H1 (cell line): ENCODE data around the gene DUOXA1. TPM values are rescaled to one million over a fixed set of nuclear protein-coding genes. Genes with fewer than 3 reads are reported as not detected.
A peak's percentile ranks its signal among the peaks of the same experiment; 100 is the strongest.

Experiments used
- CTCF ChIA-PET: fragments of 300-600 bp; sonication (Branson Sonifier 250); formaldehyde crosslinking; loops from one replicate; lab custom pipeline; 2021; ENCODE audit not compliant: partially characterized antibody; lab: Charles Lee
- POLR2A ChIA-PET: fragments of 300-600 bp; sonication (Branson Sonifier 250); formaldehyde crosslinking; loops from one replicate; lab custom pipeline; 2021; ENCODE audit warnings: inconsistent platforms; ENCODE audit not compliant: partially characterized antibody; lab: Charles Lee
- DNase-seq, 2 experiments: peaks; one replicate each; pipeline versions ENCODE4 v3.0.0 to v3.0.0-alpha.2; 2010 to 2022; ENCODE audit warnings: low spot score in 2 of 2, low read depth in 1 of 2, mixed read lengths in 1 of 2
- FAIRE-seq: peaks from 2 replicates; lab custom pipeline; 2011; peaks lifted over from hg19 to GRCh38; lab: Jason Lieb, UNC
- H2AFZ ChIP-seq: 2 replicates; pipeline ENCODE4 v1.8.1; 2012; ENCODE audit warnings: low read length, inconsistent platforms
- H2AK5ac ChIP-seq: 2 replicates; pipeline ENCODE4 v1.6.1; 2013; ENCODE audit warnings: low read depth, low read length
- H2BK120ac ChIP-seq: replicated peaks from 2 replicates; pipeline ENCODE3; 2013; ENCODE audit warnings: low read depth, low read length, inconsistent platforms
- H2BK12ac ChIP-seq: 2 replicates; pipeline ENCODE4 v1.6.1; 2013; ENCODE audit warnings: low read depth, low read length
- H2BK15ac ChIP-seq: 2 replicates; pipeline ENCODE4 v1.6.1; 2013; ENCODE audit warnings: low read length
- H2BK20ac ChIP-seq: 2 replicates; pipeline ENCODE4 v1.6.1; 2013; ENCODE audit warnings: low read length
- H2BK5ac ChIP-seq: 2 replicates; pipeline ENCODE4 v1.6.1; 2013; ENCODE audit warnings: low read depth, low read length
- H3K14ac ChIP-seq: 2 replicates; pipeline ENCODE4 v1.6.1; 2013; ENCODE audit warnings: inconsistent platforms; ENCODE audit not compliant: insufficient read length
- H3K18ac ChIP-seq: 2 replicates; pipeline ENCODE4 v1.6.1; 2013; ENCODE audit warnings: low read length; ENCODE audit errors: extremely low read depth
- H3K23ac ChIP-seq: 2 replicates; pipeline ENCODE4 v1.6.1; 2013; ENCODE audit warnings: inconsistent platforms; ENCODE audit not compliant: insufficient read length
- H3K23me2 ChIP-seq: 2 replicates; pipeline ENCODE4 v1.6.1; 2013; ENCODE audit warnings: low read depth, low read length
- H3K27ac ChIP-seq: 2 replicates; pipeline ENCODE4 v1.6.1; 2011; ENCODE audit warnings: low read depth, low read length, inconsistent platforms
- H3K27me3 ChIP-seq, 4 experiments: replicated peaks in 1 of 4; 1 replicate in 1 of 4; 2 replicates in 3 of 4; pipeline versions ENCODE4 v1.6.1 to v1.8.1; 2011 to 2013; ENCODE audit warnings: low read length in 3 of 4, mild to moderate bottlenecking in 3 of 4, inconsistent platforms in 2 of 4, mixed read lengths in 2 of 4, moderate library complexity in 1 of 4; ENCODE audit not compliant: control insufficient read depth in 3 of 4, insufficient read depth in 3 of 4; ENCODE audit errors: extremely low read depth in 1 of 4
- H3K36me3 ChIP-seq, 4 experiments: 2 replicates each; pipeline versions ENCODE4 v1.6.1 to v1.8.1; 2011 to 2013; ENCODE audit warnings: mild to moderate bottlenecking in 4 of 4, low read length in 3 of 4, moderate library complexity in 2 of 4, control low read depth in 1 of 4, inconsistent platforms in 1 of 4; ENCODE audit not compliant: insufficient read depth in 4 of 4, control insufficient read depth in 2 of 4
- H3K4ac ChIP-seq: replicated peaks from 2 replicates; pipeline ENCODE3; 2013; ENCODE audit warnings: low read length, low read depth, mixed read lengths, inconsistent platforms; ENCODE audit not compliant: insufficient read length
- H3K4me1 ChIP-seq, 4 experiments: replicated peaks in 1 of 4; 1 replicate in 1 of 4; 2 replicates in 3 of 4; pipeline versions ENCODE4 v1.6.1 to v1.8.1; 2011 to 2013; ENCODE audit warnings: low read length in 3 of 4, inconsistent platforms in 2 of 4, mixed read lengths in 1 of 4; ENCODE audit not compliant: insufficient read depth in 4 of 4, control insufficient read depth in 3 of 4
- H3K4me2 ChIP-seq, 2 experiments: 2 replicates each; pipeline versions ENCODE4 v1.6.1 to v1.8.1; 2011 to 2013; ENCODE audit warnings: low read depth in 2 of 2, low read length in 2 of 2, control low read depth in 1 of 2, inconsistent platforms in 1 of 2, mild to moderate bottlenecking in 1 of 2; ENCODE audit not compliant: insufficient read depth in 1 of 2
- H3K4me3 ChIP-seq, 4 experiments: fragments of 200-600, 300-600 bp in 1 of 4; sonication (generic), shearing (Covaris generic), sonication (Bioruptor Twin) in 1 of 4; 2 replicates each; pipeline versions ENCODE4 v1.5.1 to v1.8.1; 2011 to 2016; ENCODE audit warnings: low read length in 4 of 4, low read depth in 3 of 4, control low read depth in 2 of 4, inconsistent platforms in 2 of 4, mild to moderate bottlenecking in 2 of 4, mixed read lengths in 1 of 4, moderate library complexity in 1 of 4; ENCODE audit not compliant: insufficient read depth in 2 of 4; ENCODE audit errors: extremely low read depth in 1 of 4
- H3K56ac ChIP-seq: replicated peaks from 2 replicates; pipeline ENCODE3; 2013; ENCODE audit warnings: low read depth, mild to moderate bottlenecking, mixed read lengths, low read length, inconsistent platforms; ENCODE audit not compliant: insufficient read length
- H3K79me1 ChIP-seq: 2 replicates; pipeline ENCODE4 v1.6.1; 2013; ENCODE audit warnings: low read depth, low read length, control low read depth
- H3K79me2 ChIP-seq, 2 experiments: 2 replicates each; pipeline versions ENCODE4 v1.6.1 to v1.8.1; 2012 to 2013; ENCODE audit warnings: low read length in 2 of 2, mild to moderate bottlenecking in 2 of 2, inconsistent platforms in 1 of 2; ENCODE audit not compliant: insufficient read depth in 2 of 2, control insufficient read depth in 1 of 2
- H3K9ac ChIP-seq, 4 experiments: replicated peaks in 1 of 4; 1 replicate in 1 of 4; 2 replicates in 3 of 4; pipeline versions ENCODE4 v1.6.1 to v1.8.1; 2011 to 2013; ENCODE audit warnings: low read depth in 3 of 4, low read length in 3 of 4, control low read depth in 2 of 4, mild to moderate bottlenecking in 2 of 4, moderate library complexity in 2 of 4, inconsistent platforms in 1 of 4; ENCODE audit errors: extremely low read depth in 1 of 4
- H3K9me3 ChIP-seq, 2 experiments: 2 replicates each; pipeline versions ENCODE4 v1.6.1 to v1.8.1; 2012 to 2013; ENCODE audit warnings: mild to moderate bottlenecking in 2 of 2, moderate library complexity in 2 of 2, control low read depth in 1 of 2, inconsistent platforms in 1 of 2, low read depth in 1 of 2, low read length in 1 of 2, mixed read lengths in 1 of 2; ENCODE audit not compliant: insufficient read depth in 2 of 2
- H4K20me1 ChIP-seq, 2 experiments: replicated peaks in 1 of 2; 2 replicates each; pipeline versions ENCODE3 to v1.8.1; 2011 to 2013; ENCODE audit warnings: inconsistent platforms in 2 of 2, low read length in 2 of 2, mild to moderate bottlenecking in 1 of 2; ENCODE audit not compliant: insufficient read depth in 2 of 2, control insufficient read depth in 1 of 2
- H4K5ac ChIP-seq: 2 replicates; pipeline ENCODE4 v1.6.1; 2013; ENCODE audit warnings: low read length, low read depth, mixed read lengths, inconsistent platforms; ENCODE audit not compliant: insufficient read length
- H4K8ac ChIP-seq: 2 replicates; pipeline ENCODE4 v1.8.0; 2013; ENCODE audit warnings: mild to moderate bottlenecking, moderate library complexity, low read length, inconsistent platforms; ENCODE audit not compliant: insufficient read depth; ENCODE audit errors: extremely low read depth
- H4K91ac ChIP-seq: replicated peaks from 2 replicates; pipeline ENCODE3; 2013; ENCODE audit warnings: low read length, mixed read lengths, inconsistent platforms; ENCODE audit not compliant: insufficient read length
- CREB1 ChIP-seq: IDR thresholded peaks from 2 replicates; pipeline ENCODE4 v1.6.1; 2012; ENCODE audit warnings: inconsistent platforms
- JUND ChIP-seq: IDR thresholded peaks from 2 replicates; pipeline ENCODE4 v1.6.1; 2011; ENCODE audit warnings: mild to moderate bottlenecking, improper control_type of control experiment, low read length
- SIX5 ChIP-seq: IDR thresholded peaks from 2 replicates; pipeline ENCODE4 v1.6.1; 2011; ENCODE audit warnings: mild to moderate bottlenecking, low read depth, low read length
- TAF1 ChIP-seq: IDR thresholded peaks from 2 replicates; pipeline ENCODE4 v1.6.1; 2011; ENCODE audit warnings: mild to moderate bottlenecking, low read depth, low read length
- TEAD4 ChIP-seq: IDR thresholded peaks from 2 replicates; pipeline ENCODE4 v1.6.1; 2012; ENCODE audit warnings: low read depth, low read length, inconsistent platforms, mixed read lengths
- WGBS, 2 experiments: shearing (Covaris generic) in 1 of 2; methylation state at CpG; one replicate each; pipeline versions ENCODE4 v1.1.6 to v1.1.7; 2013 to 2015; ENCODE audit warnings: low lambda C conversion rate in 2 of 2, mixed read lengths in 2 of 2, inconsistent platforms in 1 of 2, low coverage in 1 of 2, missing lambda C conversion rate in 1 of 2; ENCODE audit not compliant: insufficient replicate concordance in 2 of 2, insufficient coverage in 1 of 2, insufficient read length in 1 of 2; ENCODE audit errors: extremely low coverage in 1 of 2, missing lambda C conversion rate in 1 of 2; 5-methylcytosine and 5-hydroxymethylcytosine counted together
- polyA plus RNA-seq, 7 experiments: library from polyadenylated mRNA; depleted of rRNA in 3 of 7; stranded (reverse) in 5 of 7; unstranded in 2 of 7; fragments of >200 nt in 5 of 7; fragments of 200-250 nt in 2 of 7; gene quantifications; 1 replicate in 5 of 7; 2 replicates in 1 of 7; 4 replicates in 1 of 7; pipeline versions ENCODE4 v1.2.1 to v1.2.3, GENCODE V29; 2011 to 2013; ENCODE audit warnings: missing spikeins in 2 of 7, mixed read lengths in 2 of 7
- total RNA-seq: library from RNA; stranded (reverse); fragmentation: NEBNext Ultra II Directional; extraction: Animal tissue kit (Norgen Biotek cat#: 25700); gene quantifications from 2 replicates; pipeline ENCODE4 v1.2.1, GENCODE V29; 2021

DUOXA1 gene
- total and polyA plus RNA-seq, 2 of the 8 experiments (the other 6 are each of a cell fraction or from before 2014, with no cell fraction given) = 0.18 TPM; not detected in 1

- 33% methylated on average over 1 of the region's 1 CpG; no CpG with 5 or more reads in 1 of the 2 experiments for WGBS, 2 experiments
- H2BK12ac ChIP-seq = no peak overlapping the region
- H3K23me2 ChIP-seq = no peaks in the 10 kb centered on the region
- H4K8ac ChIP-seq = no peak overlapping the region
- peaks cover 0 to 2% (median 0%) of the 10 kb centered on the region in 4 experiments; a peak in 3 of 7 replicates for H3K27me3 ChIP-seq
- no peak overlapping the region for H2BK15ac ChIP-seq
- H2AFZ ChIP-seq = no peak overlapping the region
- no peak overlapping the region for H3K14ac ChIP-seq
- no peak overlapping the region for H3K56ac ChIP-seq
- H2BK5ac ChIP-seq = no peak overlapping the region
- no peak overlapping the region for H3K9ac ChIP-seq
- no peaks in the 10 kb centered on the region for H4K20me1 ChIP-seq
- FAIRE-seq (no peak), DNase-seq (no peak)
- no peaks in the 10 kb centered on the region for H3K9me3 ChIP-seq
- ChIA-PET CTCF (interaction anchor here (0.6 to 41.8 kb wide), 11 partner anchors 11 to 298 kb away, joined by 3 to 1117 read pairs (median 3); partner anchors contain the start of genes SHF and SLC28A2), POLR2A (interaction anchor here (0.9 to 1.0 kb wide), 3 partner anchors 9 to 10 kb away, joined by 3 to 4 read pairs (median 3); no protein-coding TSS in a partner anchor)
- no peaks in the 10 kb centered on the region for H3K36me3 ChIP-seq
- H3K23ac ChIP-seq = no peak overlapping the region
- H2BK120ac ChIP-seq = no peak overlapping the region
- H2AK5ac ChIP-seq = no peak overlapping the region
- H3K4me1 ChIP-seq = peaks cover 0 to 2% (median 0%) of the 10 kb centered on the region in 4 experiments; a peak in 3 of 7 replicates
- H3K4ac ChIP-seq = no peak overlapping the region
- H2BK20ac ChIP-seq = no peak overlapping the region
- no peak overlapping the region for H4K5ac ChIP-seq
- no peaks in the 10 kb centered on the region for H3K79me2 ChIP-seq
- no peak overlapping the region for H3K27ac ChIP-seq
- no peak overlapping the region for H3K18ac ChIP-seq
- H3K4me3 ChIP-seq = no peak overlapping the region
- H3K79me1 ChIP-seq = no peaks in the 10 kb centered on the region
- TF ChIP-seq CREB1 (0 out of 2 replicates have a peak, but pooled peaks have one; percentile 34), JUND (peak; percentile 78; the same call in 1 of the 2 replicates), SIX5 (no peak), TAF1 (no peak), TEAD4 (no peak)
- H4K91ac ChIP-seq = no peak overlapping the region
- peak overlapping the region; percentile 4 to 25; a peak in 1 of 4 replicates for H3K4me2 ChIP-seq
These were observed 28.3 kb upstream of the DUOXA1 start for GRCh38 chr15:45157974-45158373.
